GM10847 (cell line): ENCODE measurements around the gene ZNF264.

Source experiments
- POLR2A ChIP-seq: IDR thresholded peaks from 2 replicates; pipeline ENCODE4 v1.6.1; 2011; ENCODE audit not compliant: insufficient read length; ENCODE audit errors: extremely low read depth

The ZNF264 gene

GRCh38 chr19:57239982-57240310 lies 48.6 kb downstream of the ZNF264 start:
- no peak for TF ChIP-seq POLR2A

GRCh38 chr19:57240311-57241090 lies 49.2 kb downstream of the ZNF264 start, which contains the start of gene ZNF805:
ZNF805 (plus strand) TSS chr19:57240632; CDS start chr19:57240892, 260 bp downstream.
- TF ChIP-seq POLR2A, result peak; percentile 45

DNA sequence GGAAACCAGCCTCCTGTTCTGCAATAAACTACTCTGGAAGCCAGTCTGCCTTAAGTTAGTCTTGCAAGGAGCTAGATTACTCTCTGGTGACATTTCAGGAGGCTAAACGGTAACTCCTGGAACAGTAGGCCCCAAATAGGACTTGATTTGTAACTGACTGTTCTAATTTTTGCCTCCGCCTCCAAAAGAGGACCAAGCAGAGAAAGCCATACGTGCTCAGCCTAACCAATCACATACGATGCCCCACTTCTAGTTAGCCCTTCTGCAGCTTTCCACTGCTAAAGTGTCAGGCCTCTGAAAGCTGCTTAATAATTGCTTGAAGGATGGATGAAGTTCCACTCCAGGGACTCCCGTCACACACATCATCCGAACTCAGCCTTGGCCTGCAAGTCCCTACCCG lies 49.9 kb downstream of the ZNF264 start:
- TF ChIP-seq POLR2A, result no peak

DNA sequence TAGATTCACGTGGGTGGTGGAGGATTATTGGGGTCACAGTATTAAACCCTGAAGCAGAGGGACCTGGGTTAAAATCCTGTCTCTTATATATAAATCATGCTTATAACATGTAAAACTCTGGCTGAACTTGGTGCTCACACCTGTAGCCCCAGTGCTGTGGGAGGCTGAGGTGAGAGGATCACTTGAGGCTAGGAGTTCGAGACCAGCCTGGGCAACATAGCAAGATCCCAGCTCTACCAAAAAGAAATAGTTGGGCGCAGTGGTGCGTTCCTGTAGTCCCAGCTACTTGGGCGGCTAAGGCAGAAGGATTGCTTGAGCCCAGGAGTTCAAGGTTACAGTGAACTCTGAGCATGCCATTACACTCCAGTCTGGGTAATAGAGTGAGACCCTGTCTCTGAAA lies 51.5 kb downstream of the ZNF264 start:
- no peak for TF ChIP-seq POLR2A

GRCh38 chr19:57244513-57244912 lies 53.2 kb downstream of the ZNF264 start:
- no peak for TF ChIP-seq POLR2A

DNA sequence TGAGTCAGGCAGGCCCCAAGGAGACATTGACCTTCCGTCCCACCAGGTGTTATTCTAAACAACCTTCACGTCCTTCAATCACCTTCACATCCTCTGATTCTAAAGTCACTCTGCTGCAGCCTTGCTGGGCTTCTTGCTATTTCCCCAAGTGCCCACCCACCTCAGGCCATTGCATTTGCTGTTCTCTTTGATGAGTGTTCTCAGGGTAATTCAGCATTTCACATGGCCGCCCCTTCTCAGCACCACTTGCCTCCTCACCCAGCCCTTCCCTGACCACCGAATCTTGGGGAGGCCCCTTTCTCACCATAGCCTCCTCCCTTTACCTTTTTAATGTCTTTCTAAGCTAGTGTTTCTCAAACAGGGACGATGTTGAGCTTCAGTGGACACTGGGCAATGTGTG lies 53.8 kb downstream of the ZNF264 start:
- TF ChIP-seq POLR2A, result no peak

- TF ChIP-seq POLR2A, result no peak
These were observed 54.7 kb downstream of the ZNF264 start for GRCh38 chr19:57245959-57246358.

DNA sequence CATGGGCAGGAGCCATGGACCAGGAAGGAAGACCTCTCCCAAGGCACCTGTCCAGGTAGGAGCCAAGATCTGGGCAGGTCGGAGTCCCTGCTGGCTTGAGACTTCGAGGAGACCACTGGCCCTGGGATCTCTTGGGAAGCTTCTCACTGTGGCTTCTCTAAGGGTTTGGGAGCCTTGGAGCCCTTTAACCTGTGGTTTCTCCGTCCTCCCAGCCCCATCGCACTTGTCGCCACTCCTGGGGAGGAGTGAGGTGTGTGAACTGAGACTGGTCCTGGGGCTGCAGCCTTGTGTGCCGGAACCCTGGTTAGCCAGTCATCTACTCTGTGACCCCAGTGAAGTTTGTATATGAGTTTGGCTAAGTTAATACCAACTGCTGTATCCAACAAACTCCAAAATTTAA lies 57.3 kb downstream of the ZNF264 start:
- no peak for TF ChIP-seq POLR2A

DNA sequence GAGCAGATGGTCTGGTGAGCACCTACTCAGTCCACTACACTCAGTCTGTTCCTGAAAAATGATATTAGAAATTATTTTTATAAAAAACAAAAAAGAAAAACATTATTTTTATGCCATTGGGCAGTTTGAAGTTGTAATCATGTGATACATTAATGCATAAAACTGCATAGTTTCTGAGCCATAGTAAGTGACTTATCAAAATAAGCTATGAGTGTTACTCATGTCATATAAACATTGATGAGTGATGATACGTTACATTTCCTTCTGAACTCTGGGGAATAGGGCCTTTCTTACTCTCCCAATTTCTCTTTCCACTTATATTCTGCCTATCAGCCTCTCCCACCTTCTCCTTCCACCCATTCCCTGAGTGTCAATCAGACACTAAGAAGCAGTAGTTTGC lies 58.0 kb downstream of the ZNF264 start:
- no peak for TF ChIP-seq POLR2A

DNA sequence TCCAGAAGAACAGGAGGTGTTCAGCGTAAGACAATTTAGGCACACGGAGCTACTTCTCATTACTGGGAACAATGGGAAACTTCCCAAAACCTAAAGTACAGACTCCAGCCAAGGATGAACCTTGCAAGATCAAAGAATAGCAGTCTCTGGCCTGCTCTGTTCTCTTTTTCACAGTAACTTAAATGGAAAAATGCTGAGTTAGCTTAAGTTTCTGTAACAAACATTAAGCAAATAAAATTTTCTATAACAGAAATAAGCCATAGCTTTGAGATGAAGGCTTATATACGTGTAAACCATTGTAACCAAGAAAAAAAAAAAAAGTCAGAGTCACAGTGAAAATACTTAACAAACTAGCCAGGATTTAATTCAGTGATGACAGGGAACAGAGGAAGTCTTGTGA lies 70.7 kb downstream of the ZNF264 start:
- TF ChIP-seq POLR2A, result no peak

DNA sequence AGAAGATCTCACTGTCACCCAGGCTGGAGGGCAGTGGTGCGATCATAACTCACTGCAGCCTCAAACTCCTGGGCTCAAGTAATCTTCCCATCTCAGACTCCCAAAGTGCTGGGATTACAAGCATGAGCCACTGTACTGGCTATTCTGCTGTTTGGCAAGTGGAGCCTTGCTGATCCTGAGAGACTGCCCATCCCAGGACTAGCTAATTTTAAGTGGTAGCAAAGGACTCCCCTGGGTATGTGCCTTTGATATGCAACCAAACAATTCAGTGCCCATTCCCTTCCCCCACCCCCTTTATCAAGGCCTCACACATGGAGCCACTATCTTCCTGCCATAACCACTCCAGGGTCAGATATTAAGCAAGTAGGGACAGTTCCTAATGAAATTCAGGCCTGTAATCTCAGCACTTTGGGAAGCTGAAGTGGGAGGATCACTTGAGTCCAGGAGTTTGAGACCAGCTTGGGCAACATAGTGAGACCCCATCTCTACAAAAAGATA lies 72.0 kb downstream of the ZNF264 start:
- TF ChIP-seq POLR2A, result no peak

DNA sequence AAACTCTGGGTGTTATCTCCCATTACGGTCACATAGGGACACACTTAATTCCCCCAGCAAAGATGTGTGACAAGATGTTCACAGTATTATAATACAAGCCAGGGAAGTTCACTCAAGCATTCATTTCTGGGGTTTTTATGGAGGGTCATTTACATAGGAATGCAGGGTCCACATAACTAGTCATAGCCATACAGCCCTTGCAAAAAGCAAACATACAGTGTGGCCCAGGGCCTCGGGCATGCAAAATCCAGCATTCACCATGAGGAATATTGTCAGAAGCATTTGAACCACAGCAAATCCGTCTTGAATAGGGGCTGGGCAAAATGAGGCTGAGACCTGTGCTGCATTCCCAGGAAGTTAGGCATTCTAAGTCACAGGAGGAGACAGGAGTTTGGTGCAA lies 76.0 kb downstream of the ZNF264 start:
- TF ChIP-seq POLR2A, result no peak

DNA sequence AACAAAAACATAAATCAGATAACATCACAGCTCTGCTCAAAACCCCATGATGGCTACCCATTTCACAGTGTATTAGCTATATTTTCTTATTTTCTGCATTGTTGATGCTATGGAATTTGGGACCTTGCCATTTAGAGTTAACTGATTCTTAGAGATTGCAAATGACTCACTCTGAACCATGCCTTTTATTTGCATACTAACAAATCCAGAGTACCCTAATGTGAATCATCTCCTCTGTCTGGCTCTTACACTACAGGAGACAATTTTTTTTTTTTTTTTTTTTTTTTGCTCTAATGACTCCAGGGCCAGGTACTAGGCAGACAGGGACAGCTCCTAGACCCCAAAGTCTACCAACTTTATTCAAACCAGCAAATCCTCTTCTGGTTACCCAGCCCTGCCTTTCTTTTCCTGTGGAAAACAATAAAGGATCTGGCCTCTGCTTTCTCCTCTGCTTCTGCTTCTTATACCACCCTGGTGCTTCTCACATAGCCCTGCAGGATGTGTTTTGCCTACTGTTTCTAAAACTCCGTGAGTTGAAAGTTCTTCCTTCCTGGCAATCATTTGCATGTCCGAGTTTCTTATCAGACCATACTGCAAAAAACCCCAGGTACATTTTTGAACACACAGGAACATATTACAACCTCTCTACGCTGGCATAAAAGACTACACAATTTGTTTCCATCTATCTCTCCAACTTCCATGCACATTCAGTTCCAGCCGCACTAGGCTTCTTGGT lies 78.4 kb downstream of the ZNF264 start:
- TF ChIP-seq POLR2A, result no peak

DNA sequence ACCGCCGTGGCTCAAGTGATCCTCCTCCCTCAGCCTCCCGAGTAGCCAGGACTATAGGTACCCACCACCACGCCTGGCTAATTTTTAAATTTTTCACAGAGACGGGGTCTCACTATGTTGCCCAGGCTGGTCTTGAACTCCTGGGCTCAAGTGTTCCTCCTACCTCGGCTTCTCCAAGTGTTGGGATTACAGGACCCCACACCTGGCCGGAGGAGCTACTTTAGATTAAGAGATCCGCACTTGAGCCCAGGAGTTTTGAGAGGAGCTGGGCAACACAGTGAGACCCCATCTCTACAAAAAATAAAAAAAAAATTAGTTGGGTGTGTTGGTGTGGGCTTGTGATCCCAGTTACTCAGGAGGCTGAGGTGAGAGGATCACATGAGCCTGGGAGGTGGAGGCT lies 80.0 kb downstream of the ZNF264 start:
- TF ChIP-seq POLR2A, result no peak
